ENCODE data around the gene TEX19. TPM values are rescaled to one million over a fixed set of nuclear protein-coding genes. Genes with fewer than 3 reads are reported as not detected.
"Not testable (repeated sequence)": the region's sequence is repeated elsewhere in the genome, so short reads cannot be mapped to it uniquely, and the experiment has no call there.

The TEX19 gene
- total and polyA plus RNA-seq, 8 donors: not detected

DNA sequence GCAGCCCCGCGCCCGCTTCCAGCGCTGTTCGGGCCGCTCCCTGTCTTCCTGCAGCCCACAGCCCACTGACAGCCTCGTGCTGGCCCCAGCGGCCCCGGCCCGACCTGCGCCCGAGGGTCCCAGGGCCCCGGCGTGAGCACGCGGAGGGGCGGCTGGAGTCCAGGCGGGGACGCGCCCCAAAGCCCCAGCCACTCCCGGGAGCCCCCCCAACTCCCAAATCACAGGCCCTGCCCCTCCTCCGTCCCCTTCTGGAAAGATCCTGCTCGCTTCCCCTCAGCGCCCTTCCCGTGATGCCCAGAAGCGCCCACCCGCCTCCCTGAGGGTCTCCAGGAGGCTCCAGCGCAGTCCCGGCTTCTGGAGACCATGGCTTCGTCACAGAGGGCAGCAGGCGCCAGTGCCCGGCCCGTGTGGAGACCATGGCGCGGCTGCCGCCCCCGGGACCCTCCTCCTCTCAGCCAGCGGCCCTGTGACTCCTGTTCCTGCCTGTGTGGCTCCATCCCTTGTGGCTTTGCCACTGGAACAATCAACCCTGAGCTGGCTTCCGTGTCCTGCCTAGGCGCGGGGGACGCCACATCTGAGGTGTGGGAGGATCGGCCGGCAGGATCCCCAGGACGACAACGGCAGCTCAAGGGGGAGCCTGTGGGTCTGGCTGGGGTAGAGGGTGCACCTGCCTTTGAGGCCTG is 16.5 kb downstream of the TEX19 start:
- intact Hi-C loops (cut with DNase I): no loop called here
- no peak for FAIRE-seq
- H3K36me3 ChIP-seq: no peaks in the 10 kb centered on the region
- peaks cover 0 to 18% (median 0%) of the 10 kb centered on the region in 4 donors for H3K27me3 ChIP-seq
- peak in 1 of 6 donors; percentile 67 for DNase-seq
- no peak for ATAC-seq
- 65 to 71% methylated on average over 42 to 46 of the region's 46 CpGs for WGBS, 2 donors
- H3K27ac ChIP-seq: no peak overlapping the region
- H3K4me1 ChIP-seq: peaks cover 0 to 10% (median 7%) of the 10 kb centered on the region in 3 donors
- no peaks in the 10 kb centered on the region for H3K9me3 ChIP-seq
- TF ChIP-seq CTCF (IDR thresholded peaks at IDR 0.05): no peak
- no peak overlapping the region for H3K4me3 ChIP-seq

DNA sequence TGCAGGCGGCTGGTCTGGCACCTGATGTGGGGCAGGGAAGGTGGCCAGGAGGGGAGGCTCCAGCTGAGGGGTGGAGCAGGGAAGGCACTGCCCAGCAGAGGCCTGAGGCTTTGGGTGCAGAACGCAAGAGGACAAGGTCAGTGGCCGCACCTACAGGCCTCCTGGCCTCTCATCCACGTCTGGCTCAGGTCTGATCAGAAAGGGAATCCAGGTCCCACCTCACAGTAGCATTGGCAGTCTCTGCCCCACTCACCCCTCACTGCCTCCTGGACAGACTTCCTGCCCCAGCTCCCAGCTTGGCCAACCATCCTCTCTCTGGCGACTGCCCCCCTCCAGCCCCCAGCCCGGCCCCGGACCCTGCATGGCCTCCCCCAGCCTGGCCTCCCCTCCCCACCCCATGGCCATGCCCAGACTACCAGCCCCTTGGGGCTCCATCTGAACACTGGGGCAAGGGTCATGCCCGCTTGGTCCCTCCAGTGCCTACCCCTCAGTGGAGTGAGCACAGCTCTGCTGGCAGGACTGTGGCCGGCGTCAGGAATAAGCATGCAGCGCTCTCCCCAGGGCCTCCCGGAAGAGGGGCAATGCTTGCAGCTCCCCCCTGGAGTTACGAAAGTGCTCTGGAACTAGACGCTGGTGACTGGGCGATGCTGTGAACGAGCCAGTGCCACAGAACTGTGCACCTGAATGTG is 17.1 kb downstream of the TEX19 start:
- peak in 1 of 6 donors; percentile 64 for DNase-seq

DNA sequence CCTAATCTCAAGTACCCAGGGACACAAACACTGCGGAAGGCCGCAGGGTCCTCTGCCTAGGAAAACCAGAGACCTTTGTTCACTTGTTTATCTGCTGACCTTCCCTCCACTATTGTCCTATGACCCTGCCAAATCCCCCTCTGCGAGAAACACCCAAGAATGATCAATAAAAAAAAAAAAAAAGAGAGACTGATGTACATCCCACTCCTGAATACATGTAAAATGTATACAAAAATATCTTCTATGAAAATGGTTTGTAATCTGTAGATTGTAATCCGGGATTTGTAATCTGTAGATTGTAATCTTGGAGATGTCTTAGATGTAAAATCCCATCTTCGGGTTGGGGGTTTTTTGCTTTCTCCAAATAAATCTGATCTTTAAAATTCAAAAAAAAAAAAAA is 18.2 kb downstream of the TEX19 start:
- H3K36me3 ChIP-seq; H3K27ac ChIP-seq; H3K9me3 ChIP-seq; DNase-seq; ATAC-seq; FAIRE-seq; H3K4me3 ChIP-seq; H3K4me1 ChIP-seq; intact Hi-C loops (cut with DNase I): not testable (repeated sequence)
- H3K27me3 ChIP-seq: peaks cover 0 to 12% (median 0%) of the 10 kb centered on the region in 4 donors
- WGBS, 2 donors: 55 to 59% methylated on average over 2 to 3 of the region's 5 CpGs

More for the DNA sequence above, 17.1 kb downstream of the TEX19 start:
- 69 to 80% methylated on average over 16 of the region's 16 CpGs for WGBS, 2 donors
- ATAC-seq (no peak), FAIRE-seq (no peak)
- H3K36me3 ChIP-seq: no peaks in the 10 kb centered on the region
- TF ChIP-seq CTCF (IDR thresholded peaks at IDR 0.05): no peak
- H3K4me1 ChIP-seq: peaks cover 0 to 4% (median 3%) of the 10 kb centered on the region in 3 donors
- no peaks in the 10 kb centered on the region for H3K9me3 ChIP-seq
- H3K4me3 ChIP-seq: no peak overlapping the region
- peaks cover 0 to 14% (median 0%) of the 10 kb centered on the region in 4 donors for H3K27me3 ChIP-seq
- intact Hi-C loops (cut with DNase I): no loop called here
- no peak overlapping the region for H3K27ac ChIP-seq

DNA sequence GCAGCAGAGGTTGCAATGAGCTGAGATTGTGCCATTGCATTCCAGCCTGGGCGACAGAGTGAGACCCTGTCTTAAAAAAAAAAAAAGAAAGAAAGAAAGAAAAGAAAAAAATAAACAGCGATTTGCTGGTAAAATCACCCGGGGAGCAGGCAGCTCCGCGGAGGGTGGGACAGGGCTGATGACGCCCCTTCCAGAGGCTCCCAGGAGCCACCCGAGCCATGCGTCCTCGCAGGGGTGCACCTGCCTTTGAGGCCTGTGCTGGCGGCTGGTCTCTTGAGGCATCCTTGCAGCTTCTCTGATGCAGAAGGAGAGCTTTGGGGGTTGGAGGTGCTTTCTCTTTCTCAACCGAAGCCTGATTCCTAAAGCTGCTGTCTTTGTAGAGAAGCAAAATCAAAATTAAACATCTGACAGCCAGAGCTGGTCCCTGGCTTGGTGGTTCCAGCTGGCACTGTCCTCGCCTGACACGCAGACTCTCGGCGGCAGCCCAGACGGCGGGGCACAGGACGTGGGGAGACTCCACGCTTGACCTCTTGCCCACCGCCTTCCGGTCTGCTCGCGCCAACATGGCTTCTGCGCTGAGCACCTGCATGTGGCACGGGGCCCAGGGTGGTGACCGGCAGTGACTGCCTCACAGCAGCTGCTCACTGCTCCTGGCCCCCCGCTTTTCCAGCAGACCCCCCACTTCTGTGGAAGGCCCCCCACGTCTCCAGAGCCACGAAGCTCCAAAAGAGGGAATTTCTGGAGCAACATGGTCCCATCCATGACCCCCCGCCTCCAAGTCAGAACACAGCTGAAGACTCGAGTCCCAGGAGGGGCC is 19.1 kb downstream of the TEX19 start:
- Histone ChIP-seq H3K4me3 (no peak overlapping the region), H3K9me3 (no peaks in the 10 kb centered on the region), H3K4me1 (no peaks in the 10 kb centered on the region), H3K27me3 (peaks cover 0 to 12% (median 0%) of the 10 kb centered on the region in 4 donors), H3K27ac (no peak overlapping the region), H3K36me3 (no peaks in the 10 kb centered on the region)
- ATAC-seq (no peak), FAIRE-seq (no peak), DNase-seq (peak in 1 of 6 donors; percentile 60)
- intact Hi-C loops (cut with DNase I): no loop called here
- no peak for TF ChIP-seq CTCF (IDR thresholded peaks at IDR 0.05)
- 69 to 80% methylated on average over 31 of the region's 31 CpGs for WGBS, 2 donors

GRCh38 chr17:82378741-82379021 is 19.6 kb downstream of the TEX19 start:
- Histone ChIP-seq H3K36me3 (no peaks in the 10 kb centered on the region), H3K4me3 (no peak overlapping the region), H3K27me3 (peaks cover 0 to 12% (median 0%) of the 10 kb centered on the region in 4 donors), H3K9me3 (no peaks in the 10 kb centered on the region), H3K4me1 (peaks cover 0 to 2% (median 2%) of the 10 kb centered on the region in 3 donors), H3K27ac (no peak overlapping the region)
- ATAC-seq: no peak
- no peak for FAIRE-seq
- intact Hi-C loops (cut with DNase I): no loop called here
- no peak for TF ChIP-seq CTCF (IDR thresholded peaks at IDR 0.05)
- DNase-seq: peak in 1 of 6 donors; percentile 53
- 50 to 56% methylated on average over 10 of the region's 10 CpGs for WGBS, 2 donors

All from pancreas (tissue), 10 donors.